GM12892 (cell line): ENCODE data around the gene FXYD3.
"Not testable (repeated sequence)": the region's sequence is repeated elsewhere in the genome, so short reads cannot be mapped to it uniquely, and the experiment has no call there.

Source experiments
- DNase-seq: peaks from one replicate; pipeline ENCODE4 v3.0.0; 2011; ENCODE audit not compliant: insufficient read length
- FAIRE-seq: peaks from 2 replicates; lab custom pipeline; 2011; peaks lifted over from hg19 to GRCh38; lab: Jason Lieb, UNC
- POLR2A ChIP-seq: IDR thresholded peaks from 2 replicates; pipeline ENCODE4 v1.6.1; 2011; ENCODE audit warnings: low read depth, low read length, control low read depth
- POLR2AphosphoS5 ChIP-seq: IDR thresholded peaks from 2 replicates; pipeline ENCODE4 v1.6.1; 2011; ENCODE audit warnings: low read depth, low read length, control low read depth
- TAF1 ChIP-seq: IDR thresholded peaks from 2 replicates; pipeline ENCODE4 v1.6.1; 2011; ENCODE audit warnings: low read depth, mild to moderate bottlenecking, control low read depth, low read length, borderline replicate concordance

The FXYD3 gene

DNA sequence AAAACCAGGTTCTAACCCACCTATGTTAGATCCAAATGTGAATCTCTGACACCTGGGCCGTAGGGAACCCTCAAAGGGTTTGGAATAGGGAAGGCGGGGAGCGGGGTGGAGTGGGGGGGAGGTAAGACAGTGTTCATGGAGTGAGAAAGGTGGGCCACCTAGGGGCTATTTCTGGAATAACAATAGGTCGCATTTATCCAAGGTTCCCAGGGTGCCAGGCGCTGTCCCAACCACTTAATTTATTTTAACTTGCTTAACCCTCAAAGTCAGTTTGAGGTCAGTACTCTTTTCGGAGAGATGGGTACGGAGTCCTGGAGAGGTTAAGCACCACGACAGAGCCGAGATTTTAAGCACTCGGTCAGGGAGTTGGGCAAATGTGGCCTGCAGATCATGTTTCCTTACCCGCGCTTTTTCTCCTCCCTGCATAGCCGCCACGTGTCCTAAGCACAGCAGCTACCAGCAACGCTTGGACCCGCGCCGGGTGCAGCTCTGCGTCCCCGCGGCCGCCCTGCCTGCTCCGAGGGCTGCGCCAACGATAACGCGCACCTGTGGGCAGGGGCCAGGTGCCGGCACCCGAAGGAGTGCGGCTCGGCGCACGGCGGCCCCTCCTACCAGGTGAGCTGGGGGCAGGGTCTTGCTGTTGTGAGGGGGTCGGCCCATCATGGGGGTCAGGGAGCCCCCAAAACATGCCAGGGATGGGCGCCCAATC lies 25.0 kb upstream of the FXYD3 start:
- peak; percentile 63 for DNase-seq
- TF ChIP-seq POLR2AphosphoS5 (no peak), TAF1 (no peak), POLR2A (no peak)
- no peak for FAIRE-seq

DNA sequence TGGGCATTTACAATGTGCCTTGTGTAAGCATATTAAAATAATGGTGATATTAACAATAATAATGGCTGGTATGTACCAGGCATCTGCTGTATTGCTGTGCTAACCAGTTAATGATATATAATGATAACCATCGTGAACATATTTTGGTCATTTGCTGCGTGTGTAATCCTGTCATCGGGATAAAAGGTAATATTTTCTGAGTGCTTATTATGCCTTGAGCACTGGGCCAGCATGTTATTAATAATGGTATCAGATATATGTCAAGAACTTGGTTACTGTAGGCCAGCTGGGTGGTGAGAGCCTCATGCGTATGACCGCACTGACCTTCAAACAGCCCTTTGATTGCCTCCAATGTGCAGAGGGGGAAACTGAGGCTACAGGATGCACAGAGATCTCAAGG lies 22.2 kb upstream of the FXYD3 start:
- FAIRE-seq (no peak), DNase-seq (no peak)

DNA sequence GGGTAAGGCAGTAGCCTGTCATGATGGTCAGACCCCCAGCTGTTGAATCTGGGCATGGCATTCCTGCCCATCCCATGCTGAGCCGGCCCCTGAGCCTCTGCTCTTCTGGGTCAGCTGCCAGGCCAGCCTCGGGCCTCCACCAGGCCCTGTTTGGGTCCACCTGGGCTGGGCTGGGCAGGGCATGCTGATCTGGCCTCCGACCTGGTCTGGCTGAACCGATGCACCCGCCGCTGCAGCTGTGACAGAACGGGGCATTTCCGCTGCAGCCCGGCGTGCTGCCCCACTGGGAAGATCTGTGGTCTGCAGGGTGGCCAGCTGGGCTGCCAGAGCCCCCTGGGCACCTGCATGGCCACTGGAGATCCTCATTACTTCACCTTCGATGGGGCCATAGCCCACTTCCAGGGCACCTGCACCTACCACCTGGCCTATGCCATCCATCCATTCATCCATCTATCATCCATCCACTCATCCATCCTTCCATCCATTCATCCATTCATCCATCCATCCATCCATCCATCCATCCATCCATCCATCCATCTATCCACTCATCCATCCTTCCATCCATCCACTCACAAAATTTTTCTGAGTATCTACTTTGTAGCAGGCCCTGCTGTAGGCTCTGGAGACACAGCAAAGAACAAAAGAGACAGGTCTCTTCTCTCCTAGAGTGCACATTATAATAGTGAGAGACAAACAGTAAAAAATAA lies 21.5 kb upstream of the FXYD3 start:
- DNase-seq (no peak), FAIRE-seq (no peak)
- no peak for TF ChIP-seq POLR2AphosphoS5
- no peak for TF ChIP-seq POLR2A
- no peak for TF ChIP-seq TAF1

More for the DNA sequence above, 22.2 kb upstream of the FXYD3 start:
- TF ChIP-seq TAF1 (no peak), POLR2A (no peak), POLR2AphosphoS5 (no peak)

DNA sequence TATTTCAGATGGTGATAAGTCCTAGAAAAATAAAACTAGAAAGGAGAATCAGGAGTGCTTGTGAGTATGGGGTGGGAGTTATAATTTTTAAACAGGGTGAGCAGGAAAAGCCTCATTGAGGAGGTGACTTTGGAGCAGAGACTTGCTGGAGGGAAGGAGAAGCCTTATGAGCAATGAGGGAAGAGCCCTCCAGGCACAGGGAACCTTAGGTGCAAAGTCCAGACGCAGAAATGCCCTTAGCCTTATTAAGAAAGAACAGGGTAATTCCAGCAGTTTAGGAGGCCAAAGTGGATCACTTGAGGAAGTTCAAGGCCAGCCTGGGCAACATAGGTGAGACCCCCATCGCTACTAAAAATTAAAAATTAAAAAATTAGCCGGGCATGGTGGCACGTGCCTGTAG lies 21.0 kb upstream of the FXYD3 start:
- no peak for DNase-seq
- no peak for FAIRE-seq
- TF ChIP-seq TAF1, result no peak
- no peak for TF ChIP-seq POLR2AphosphoS5
- no peak for TF ChIP-seq POLR2A

- DNase-seq (no peak), FAIRE-seq (no peak)
- TF ChIP-seq TAF1 (no peak), POLR2A (no peak)
Measured at GRCh38 chr19:35095667-35096368, 19.8 kb upstream of the FXYD3 start.

DNA sequence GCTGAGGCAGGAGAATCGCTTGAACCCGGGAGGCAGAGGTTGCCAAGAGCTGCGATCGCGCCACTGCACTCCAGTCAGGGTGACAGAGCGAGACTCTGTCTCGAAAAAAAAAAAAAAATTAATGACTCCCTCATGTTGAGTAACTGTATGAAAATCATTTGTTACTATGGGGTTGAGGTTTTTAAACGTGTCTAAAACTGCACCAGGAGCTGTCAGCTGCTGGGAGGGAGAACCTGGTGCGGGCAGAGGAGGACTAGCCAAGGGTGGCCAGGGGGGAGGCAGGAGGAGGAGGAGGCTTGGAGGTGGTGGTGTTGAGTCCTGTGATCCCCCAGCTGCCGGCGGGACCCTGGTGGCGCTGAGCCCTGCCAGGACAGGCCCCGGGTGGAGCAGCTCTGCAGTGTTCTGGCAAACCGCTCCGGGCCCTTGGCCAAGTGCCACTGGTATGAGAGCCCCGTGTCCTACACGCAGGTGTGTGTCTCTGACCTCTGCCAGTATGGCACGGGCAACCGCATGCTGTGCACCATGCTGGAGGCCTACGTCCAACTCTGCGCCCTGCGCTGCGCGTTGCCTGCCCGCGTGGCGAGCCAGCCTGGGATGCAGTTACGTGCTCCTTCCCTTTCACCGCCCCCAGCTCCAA lies 17.1 kb upstream of the FXYD3 start:
- no peak for FAIRE-seq
- no peak for DNase-seq
- TF ChIP-seq TAF1 (no peak), POLR2AphosphoS5 (no peak), POLR2A (no peak)

DNA sequence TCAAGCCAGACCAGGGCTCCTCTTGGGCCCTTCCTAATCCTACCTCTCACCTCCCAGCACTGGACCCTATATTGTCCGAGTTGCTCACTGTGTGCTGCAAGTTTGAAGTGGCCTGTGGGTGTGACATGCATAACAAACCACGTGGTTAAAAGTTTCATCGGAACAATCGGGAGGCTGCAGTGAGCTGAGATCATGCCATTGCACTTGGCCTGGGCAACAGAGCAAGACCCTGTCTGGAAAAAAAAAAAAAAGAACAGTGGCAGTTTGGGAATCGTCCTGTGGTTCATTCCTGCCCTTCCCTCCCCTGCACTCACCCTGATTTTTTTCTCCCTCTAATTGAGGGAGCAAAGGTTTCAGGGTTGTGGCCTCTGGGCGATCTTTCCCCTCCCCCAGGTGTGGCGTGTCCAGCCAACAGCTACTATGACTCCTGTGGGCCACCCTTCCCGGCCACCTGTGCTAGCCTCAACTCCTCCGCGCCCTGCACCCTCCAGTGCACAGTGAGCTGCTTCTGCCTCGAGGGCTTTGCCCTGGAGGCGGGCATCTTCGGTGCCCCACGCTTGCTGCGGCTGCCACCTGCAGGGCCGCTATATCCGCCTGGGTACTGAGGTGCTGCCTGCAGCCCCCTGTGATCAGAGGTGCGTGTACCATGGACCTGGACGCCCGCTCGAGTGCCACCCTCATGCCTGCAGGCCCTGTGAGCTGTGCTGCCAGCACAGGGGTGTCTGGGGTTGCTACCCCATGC lies 16.3 kb upstream of the FXYD3 start:
- TF ChIP-seq POLR2AphosphoS5 (no peak), TAF1 (no peak), POLR2A (no peak)
- DNase-seq (no peak), FAIRE-seq (no peak)

DNA sequence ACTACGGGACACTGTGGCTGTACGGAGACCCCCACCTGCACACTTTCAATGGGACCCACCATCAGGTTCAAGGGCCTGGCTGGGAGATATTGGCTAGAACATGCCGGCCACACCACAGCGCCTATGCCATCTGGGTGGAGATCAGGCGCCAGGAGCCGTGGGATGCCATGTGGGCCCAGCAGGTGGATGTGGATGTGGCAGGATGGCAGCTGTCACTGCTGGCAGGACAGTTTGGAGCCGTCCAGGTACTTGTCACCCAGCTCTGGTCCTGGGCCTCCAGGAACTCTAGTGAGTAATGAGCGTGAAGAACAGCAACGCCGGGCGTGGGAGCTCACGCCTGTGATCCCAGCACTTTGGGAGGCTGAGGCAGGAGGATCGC lies 15.7 kb upstream of the FXYD3 start:
- DNase-seq (no peak), FAIRE-seq (no peak)
- no peak for TF ChIP-seq POLR2A
- TF ChIP-seq POLR2AphosphoS5, result no peak
- no peak for TF ChIP-seq TAF1

- FAIRE-seq, result no peak
- DNase-seq, result no peak
- TF ChIP-seq POLR2A (no peak), TAF1 (no peak), POLR2AphosphoS5 (no peak)
Measured at GRCh38 chr19:35100588-35101533, 14.8 kb upstream of the FXYD3 start.

DNA sequence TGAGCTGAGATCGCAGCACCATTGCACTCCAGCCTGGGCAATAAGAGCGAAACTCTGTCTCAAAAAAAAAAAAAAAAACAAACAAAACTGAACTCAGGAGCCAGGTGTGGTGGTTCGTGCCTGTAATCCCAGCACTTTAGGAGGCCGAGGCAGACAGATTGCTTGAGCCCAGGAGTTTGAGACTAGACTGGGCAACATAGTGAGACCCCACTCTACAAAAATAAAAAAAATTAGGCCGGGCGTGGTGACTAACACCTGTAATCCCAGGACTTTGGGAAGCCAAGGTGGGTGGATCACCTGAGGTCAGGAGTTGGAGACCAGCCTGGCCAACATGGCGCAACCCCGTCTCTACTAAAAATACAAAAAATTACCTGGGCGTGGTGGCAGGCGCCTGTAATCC lies 13.7 kb upstream of the FXYD3 start:
- not testable (repeated sequence) for FAIRE-seq, DNase-seq

DNA sequence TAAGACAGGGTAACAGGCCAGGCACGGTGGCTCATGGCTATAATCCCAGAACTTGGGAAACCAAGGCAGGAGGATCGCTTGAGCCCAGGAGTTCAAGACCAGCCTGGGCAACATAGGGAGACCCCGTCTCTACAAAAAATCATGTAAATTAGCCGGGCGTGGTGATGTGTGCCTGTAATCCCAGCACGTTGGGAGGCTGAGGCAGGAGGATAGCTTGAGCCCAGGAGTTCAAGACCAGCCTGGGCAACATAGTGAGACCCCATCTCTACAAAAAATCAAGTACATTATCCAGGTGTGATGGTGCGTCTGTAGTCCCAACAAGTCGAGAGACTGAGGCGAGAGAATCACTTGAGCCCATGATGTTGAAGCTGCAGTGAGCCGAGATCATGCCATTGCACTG lies 12.0 kb upstream of the FXYD3 start:
- FAIRE-seq, DNase-seq: not testable (repeated sequence)
